ENCODE data around the gene PTPRK. TPM values are rescaled to one million over a fixed set of nuclear protein-coding genes. Genes with fewer than 3 reads are reported as not detected.

PTPRK gene
- total RNA-seq, 1 experiment from 2014 or later: 94.4 TPM

DNA sequence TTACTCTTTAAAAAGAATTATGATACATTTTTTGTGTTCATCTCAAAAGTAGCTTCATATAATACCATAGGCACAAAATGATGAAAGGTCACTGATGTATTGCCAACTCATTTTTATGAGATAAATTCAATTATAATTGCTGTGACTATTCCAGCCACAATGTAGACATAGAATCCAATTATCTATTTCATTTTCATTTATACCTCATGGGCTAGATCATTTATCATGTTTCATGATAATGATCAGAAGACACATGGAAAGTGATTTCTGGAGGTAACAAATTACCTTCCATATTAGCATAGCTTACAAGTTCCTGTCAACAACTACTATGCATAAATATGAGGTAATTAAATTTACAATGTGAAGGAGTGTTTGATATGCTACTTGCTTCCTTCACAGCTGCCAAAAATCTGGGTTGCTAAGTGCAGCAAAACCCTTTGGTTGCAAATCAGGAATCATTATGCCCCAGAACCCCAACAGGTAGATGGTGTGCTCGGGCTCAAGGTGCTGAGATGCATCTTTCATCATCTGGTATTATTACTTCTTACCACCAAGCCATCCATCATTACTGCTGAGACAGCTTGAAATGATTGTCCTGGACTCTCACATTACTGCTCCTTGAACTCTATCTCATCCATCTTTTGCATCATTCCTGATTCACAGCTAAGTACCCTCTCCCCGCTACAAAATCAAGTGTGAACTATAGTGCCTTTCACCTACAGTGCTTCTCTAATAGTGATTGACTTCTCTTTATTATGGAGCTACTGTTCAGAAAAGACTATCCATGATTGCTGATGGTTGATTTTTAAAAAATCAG, 313.6 kb downstream of the PTPRK start:
- CTCF ChIA-PET: no interaction called here
- Mint-ChIP-seq H3K27ac (ENCODE audit: unreplicated experiment) (no peak overlapping the region), H3K4me1 (ENCODE audit: low read depth, unreplicated experiment) (peaks cover 43% of the 10 kb centered on the region)

DNA sequence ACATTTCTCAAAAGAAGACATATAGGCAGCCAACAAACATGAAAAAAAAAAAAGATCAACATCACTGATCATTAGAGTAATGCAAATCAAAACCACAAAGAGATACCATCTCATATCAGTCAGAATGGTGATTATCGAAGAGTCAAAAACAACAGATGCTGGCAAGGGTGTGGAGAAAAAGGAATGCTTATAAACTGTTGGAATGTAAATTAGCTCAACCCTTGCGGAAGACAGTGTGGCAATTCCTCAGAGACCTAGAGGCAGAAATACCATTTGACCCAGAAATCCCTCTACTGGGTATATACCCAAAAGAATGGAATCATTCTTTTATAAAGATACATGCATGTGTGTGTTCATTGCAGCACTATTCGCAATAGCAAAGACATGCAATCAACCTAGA, 315.8 kb downstream of the PTPRK start:
- Histone ChIP-seq H3K36me3 (ENCODE audit: control insufficient read depth, insufficient read depth, low read length) (no peaks in the 10 kb centered on the region), H3K9me3 (no peaks in the 10 kb centered on the region; the same call in 1 of the 2 replicates), H3K4me3 (ENCODE audit: low read depth, low read length) (no peak overlapping the region), H3K27me3 (replicated peaks; ENCODE audit: control insufficient read depth, insufficient read depth, low read length) (no peaks in the 10 kb centered on the region), H3K4me1 (peaks cover 36% of the 10 kb centered on the region)
- Mint-ChIP-seq H3K36me3 (ENCODE audit: insufficient read depth, unreplicated experiment) (peaks cover 21% of the 10 kb centered on the region), H3K9me3 (ENCODE audit: unreplicated experiment) (peaks cover 12% of the 10 kb centered on the region), H3K27ac (ENCODE audit: unreplicated experiment) (no peak overlapping the region), H3K4me1 (ENCODE audit: low read depth, unreplicated experiment) (peaks cover 37% of the 10 kb centered on the region), H3K4me3 (ENCODE audit: unreplicated experiment) (no peak overlapping the region), H3K27me3 (ENCODE audit: insufficient read depth, unreplicated experiment) (no peaks in the 10 kb centered on the region)
- no TSS peak for BruUV-seq (replicated peaks)
- CTCF ChIA-PET: no interaction called here
- TF ChIP-seq, protein P1, sequence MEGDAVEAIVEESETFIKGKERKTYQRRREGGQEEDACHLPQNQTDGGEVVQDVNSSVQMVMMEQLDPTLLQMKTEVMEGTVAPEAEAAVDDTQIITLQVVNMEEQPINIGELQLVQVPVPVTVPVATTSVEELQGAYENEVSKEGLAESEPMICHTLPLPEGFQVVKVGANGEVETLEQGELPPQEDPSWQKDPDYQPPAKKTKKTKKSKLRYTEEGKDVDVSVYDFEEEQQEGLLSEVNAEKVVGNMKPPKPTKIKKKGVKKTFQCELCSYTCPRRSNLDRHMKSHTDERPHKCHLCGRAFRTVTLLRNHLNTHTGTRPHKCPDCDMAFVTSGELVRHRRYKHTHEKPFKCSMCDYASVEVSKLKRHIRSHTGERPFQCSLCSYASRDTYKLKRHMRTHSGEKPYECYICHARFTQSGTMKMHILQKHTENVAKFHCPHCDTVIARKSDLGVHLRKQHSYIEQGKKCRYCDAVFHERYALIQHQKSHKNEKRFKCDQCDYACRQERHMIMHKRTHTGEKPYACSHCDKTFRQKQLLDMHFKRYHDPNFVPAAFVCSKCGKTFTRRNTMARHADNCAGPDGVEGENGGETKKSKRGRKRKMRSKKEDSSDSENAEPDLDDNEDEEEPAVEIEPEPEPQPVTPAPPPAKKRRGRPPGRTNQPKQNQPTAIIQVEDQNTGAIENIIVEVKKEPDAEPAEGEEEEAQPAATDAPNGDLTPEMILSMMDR (IDR thresholded peaks at IDR 0.05; ENCODE audit: insufficient read depth in 1 of 2, low read depth in 1 of 2, low read length in 1 of 2, severe bottlenecking in 1 of 2, unreplicated experiment in 1 of 2): no peak
- DNase-seq: no peak
- POLR2A ChIA-PET: no interaction called here
- intact Hi-C loops (cut with micrococcal nuclease; ENCODE audit: unreplicated experiment): no loop called here

More for the DNA sequence above, 313.6 kb downstream of the PTPRK start:
- Mint-ChIP-seq H3K36me3 (ENCODE audit: insufficient read depth, unreplicated experiment) (peaks cover 21% of the 10 kb centered on the region), H3K9me3 (ENCODE audit: unreplicated experiment) (peaks cover 12% of the 10 kb centered on the region), H3K27me3 (ENCODE audit: insufficient read depth, unreplicated experiment) (no peaks in the 10 kb centered on the region), H3K4me3 (ENCODE audit: unreplicated experiment) (no peak overlapping the region)
- DNase-seq: no peak
- POLR2A ChIA-PET: no interaction called here
- BruUV-seq (replicated peaks): no TSS peak
- Histone ChIP-seq H3K27me3 (replicated peaks; ENCODE audit: control insufficient read depth, insufficient read depth, low read length) (no peaks in the 10 kb centered on the region), H3K4me1 (peaks cover 36% of the 10 kb centered on the region), H3K4me3 (ENCODE audit: low read depth, low read length) (no peak overlapping the region), H3K9me3 (no peaks in the 10 kb centered on the region; the same call in 1 of the 2 replicates), H3K36me3 (ENCODE audit: control insufficient read depth, insufficient read depth, low read length) (no peaks in the 10 kb centered on the region)
- intact Hi-C loops (cut with micrococcal nuclease; ENCODE audit: unreplicated experiment): no loop called here
- TF ChIP-seq, protein P1 (IDR thresholded peaks at IDR 0.05; ENCODE audit: insufficient read depth in 1 of 2, low read depth in 1 of 2, low read length in 1 of 2, severe bottlenecking in 1 of 2, unreplicated experiment in 1 of 2): no peak

DNA sequence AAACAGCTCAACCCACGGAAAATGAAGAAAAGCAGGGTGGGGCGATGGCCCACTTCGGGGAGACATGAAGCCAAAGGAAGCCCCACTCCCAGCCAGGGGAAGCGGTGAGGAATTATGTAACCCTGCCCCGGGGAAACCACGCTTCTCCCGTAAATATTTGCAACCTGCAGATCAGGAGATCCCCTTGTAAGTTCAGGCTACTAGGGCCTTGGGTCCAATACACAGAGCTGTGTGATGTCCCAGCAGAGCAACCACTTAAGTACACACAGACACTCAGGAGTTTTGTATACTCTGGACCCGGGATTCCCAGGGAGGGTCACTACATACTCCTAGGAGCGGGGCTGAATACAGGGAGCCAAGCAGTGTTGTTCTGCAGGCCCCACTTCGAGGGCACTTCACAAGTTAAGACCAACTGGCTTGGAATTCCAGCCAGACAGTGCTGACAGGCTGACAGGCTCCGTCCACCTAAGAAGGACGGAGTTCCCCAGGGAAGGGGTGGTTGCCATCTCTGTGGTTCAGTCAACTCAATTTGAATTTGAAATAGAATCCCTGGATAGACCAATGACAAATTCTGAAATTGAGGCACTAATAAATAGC, 318.1 kb downstream of the PTPRK start:
- H3K4me1 Mint-ChIP-seq (ENCODE audit: low read depth, unreplicated experiment): peaks cover 17% of the 10 kb centered on the region
- no TSS peak for BruUV-seq (replicated peaks)
- H3K27me3 ChIP-seq (replicated peaks; ENCODE audit: control insufficient read depth, insufficient read depth, low read length): no peaks in the 10 kb centered on the region
- ChIA-PET POLR2A (no interaction called here), CTCF (no interaction called here)
- intact Hi-C loops (cut with micrococcal nuclease; ENCODE audit: unreplicated experiment): no loop called here
- peaks cover 15% of the 10 kb centered on the region for H3K4me1 ChIP-seq
- H3K9me3 Mint-ChIP-seq (ENCODE audit: unreplicated experiment): peaks cover 12% of the 10 kb centered on the region
- no peak overlapping the region for H3K4me3 ChIP-seq (ENCODE audit: low read depth, low read length)
- H3K36me3 ChIP-seq (ENCODE audit: control insufficient read depth, insufficient read depth, low read length): no peaks in the 10 kb centered on the region
- peaks cover 14% of the 10 kb centered on the region for H3K36me3 Mint-ChIP-seq (ENCODE audit: insufficient read depth, unreplicated experiment)
- no peak overlapping the region for H3K27ac Mint-ChIP-seq (ENCODE audit: unreplicated experiment)
- H3K9me3 ChIP-seq: no peaks in the 10 kb centered on the region; the same call in 1 of the 2 replicates
- H3K4me3 Mint-ChIP-seq (ENCODE audit: unreplicated experiment): no peak overlapping the region
- no peak for DNase-seq
- TF ChIP-seq, protein P1 (IDR thresholded peaks at IDR 0.05; ENCODE audit: insufficient read depth in 1 of 2, low read depth in 1 of 2, low read length in 1 of 2, severe bottlenecking in 1 of 2, unreplicated experiment in 1 of 2): no peak
- no peaks in the 10 kb centered on the region for H3K27me3 Mint-ChIP-seq (ENCODE audit: insufficient read depth, unreplicated experiment)

All from Caco-2 (cell line).